ENCODE data around the gene RBM19.

RBM19 gene

DNA sequence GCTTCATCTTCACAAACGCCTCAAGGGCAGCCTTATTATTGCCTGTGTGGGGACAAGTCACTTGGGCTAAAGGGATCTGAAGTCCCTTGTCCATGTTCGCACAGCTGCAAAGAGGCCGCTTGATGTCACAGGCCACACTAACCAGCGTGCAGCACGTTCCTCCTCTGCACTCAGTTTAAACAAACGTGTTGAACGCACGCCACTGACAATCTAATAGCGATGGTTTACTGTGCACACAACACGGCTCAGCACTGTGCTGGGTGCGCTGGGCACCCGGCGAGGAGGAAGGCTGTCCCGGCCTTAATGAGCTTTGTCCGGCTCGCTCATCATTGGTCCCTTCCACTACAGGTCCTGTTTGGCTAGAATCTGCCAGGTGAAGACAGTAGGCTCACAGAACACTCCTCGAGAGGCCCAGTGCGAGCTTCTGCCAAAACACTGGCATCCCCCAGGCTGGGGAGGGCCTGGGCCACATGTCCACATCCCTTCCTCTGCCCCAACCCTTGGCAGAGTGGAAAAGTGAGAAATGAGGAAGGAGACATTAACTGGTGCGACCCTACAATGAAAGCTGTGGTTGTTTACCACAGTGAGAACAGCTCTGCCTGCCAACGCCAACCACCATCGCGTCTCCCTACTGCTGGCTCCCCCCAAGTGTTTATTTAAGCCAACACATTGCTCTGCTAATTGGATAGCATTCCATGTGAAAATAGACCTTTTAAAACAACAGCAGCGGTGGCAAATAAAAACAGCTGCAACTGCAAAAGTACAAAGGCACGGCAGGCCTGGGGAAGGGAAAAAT lies 113.2 kb downstream of the RBM19 start:
- DNase-seq = no peak

DNA sequence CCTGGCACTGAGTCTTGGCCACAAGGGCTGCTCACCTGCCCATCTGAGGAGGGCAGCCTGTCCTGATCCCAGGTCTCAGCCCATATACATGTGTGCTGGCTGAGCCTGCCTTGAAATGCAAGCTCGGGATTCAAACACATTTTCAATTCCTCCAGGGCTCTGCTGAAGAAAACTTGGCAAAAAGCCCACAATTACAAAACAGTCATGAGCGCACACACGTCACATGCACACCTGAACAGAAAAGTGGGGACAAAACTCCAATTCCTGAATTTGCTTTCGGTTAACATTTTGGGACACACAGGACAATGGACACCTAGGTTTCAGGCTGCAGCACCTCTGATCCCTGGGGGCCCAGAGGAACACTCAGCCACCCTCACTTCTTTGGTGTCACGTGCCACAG lies 113.9 kb downstream of the RBM19 start:
- DNase-seq = no peak

DNA sequence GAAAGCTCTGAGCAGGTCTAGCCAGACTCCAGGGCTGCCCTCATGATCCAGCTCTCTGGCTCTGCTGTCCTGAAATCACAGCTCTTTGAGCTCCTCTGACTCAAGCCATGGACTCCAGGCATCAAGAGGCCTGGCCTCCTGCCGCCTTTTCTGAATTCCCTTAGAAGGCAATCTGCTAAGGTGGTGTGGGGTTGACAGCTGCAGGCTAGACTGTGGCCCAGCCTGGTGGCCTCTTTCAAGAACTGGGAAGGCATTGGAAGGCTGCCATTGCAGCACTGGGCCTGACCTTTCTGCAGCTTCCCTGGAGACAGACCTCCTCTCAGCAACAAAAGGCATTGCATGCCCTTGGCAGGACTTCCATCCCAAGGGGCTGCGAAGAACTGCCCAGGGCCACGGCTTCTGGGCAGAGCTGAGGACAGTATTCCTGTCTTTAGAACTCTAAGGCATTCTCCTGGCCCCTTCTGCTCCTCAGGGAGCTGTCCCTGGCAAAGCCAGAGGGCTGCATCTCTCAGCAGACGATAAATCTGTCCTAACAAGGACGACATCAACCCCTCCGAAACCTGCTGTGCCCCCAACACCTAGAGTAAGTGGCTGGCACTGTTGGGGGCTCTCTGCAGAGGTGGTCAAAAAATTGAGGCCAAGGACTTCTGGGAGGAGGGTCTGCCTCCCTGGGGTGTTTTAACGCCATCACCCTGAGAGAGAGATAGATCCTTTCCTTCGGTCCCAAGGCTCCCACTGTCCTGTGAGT lies 115.6 kb downstream of the RBM19 start:
- peak; percentile 11 for DNase-seq

DNA sequence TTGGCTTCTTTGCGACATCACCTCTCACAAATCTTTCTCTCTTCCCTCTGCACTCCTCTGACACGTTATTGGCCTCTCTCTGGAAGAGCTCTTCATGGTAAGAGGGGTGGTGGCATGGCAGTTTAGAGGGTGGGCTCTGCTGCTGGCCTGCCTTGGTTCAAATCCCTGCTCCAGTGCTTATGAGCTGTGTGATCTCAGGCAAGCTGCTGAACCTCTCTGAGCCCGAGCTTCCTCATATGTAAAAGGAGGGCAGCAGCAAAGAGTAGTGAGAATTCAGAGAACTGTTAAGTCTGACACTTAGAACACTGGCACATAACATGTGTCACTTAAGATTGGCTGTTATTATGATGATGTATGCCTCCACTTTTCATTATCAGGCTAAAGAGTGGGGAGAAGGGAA lies 118.3 kb downstream of the RBM19 start:
- no peak for DNase-seq

DNA sequence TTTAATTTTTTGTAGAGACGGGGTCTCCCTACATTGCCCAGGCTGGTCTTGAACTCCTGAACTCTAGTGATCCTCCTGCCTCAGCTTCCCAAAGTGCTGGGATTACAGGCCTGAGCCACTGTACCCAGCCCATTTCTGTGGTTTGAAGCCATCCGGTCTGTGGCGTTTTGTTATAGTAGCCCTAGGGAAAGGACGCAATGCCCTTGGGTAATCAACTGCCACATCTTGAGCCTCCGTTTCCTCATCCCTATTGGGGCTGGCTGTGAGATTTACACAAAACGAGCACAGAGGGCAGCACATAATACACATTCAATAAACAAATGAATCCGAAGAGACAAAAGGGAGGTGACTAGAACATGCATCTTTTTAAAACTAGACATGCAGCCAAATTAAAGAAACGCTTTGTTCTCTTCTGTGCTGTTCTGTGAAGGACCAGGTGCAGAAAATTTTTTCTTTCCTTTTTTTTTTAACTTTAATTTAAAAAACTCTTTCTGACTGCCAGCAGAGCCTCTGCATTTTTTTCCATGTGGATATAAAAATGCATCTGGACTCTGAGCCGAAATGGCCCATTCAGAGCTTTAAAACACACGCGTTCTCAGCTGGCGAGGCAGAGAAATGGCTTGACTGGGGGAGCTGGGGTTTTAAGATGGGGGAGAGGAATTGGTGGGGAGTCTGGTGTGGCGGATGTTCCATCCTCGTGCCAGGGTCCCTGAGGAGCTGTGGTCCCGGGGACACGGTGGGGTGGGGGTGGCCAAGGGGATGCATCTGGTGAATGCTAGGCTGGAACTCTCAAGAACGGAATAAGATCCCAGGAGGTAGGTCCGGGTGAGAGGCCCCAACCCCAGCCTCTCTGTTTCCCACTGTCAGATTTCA lies 119.0 kb downstream of the RBM19 start:
- DNase-seq = no peak

DNA sequence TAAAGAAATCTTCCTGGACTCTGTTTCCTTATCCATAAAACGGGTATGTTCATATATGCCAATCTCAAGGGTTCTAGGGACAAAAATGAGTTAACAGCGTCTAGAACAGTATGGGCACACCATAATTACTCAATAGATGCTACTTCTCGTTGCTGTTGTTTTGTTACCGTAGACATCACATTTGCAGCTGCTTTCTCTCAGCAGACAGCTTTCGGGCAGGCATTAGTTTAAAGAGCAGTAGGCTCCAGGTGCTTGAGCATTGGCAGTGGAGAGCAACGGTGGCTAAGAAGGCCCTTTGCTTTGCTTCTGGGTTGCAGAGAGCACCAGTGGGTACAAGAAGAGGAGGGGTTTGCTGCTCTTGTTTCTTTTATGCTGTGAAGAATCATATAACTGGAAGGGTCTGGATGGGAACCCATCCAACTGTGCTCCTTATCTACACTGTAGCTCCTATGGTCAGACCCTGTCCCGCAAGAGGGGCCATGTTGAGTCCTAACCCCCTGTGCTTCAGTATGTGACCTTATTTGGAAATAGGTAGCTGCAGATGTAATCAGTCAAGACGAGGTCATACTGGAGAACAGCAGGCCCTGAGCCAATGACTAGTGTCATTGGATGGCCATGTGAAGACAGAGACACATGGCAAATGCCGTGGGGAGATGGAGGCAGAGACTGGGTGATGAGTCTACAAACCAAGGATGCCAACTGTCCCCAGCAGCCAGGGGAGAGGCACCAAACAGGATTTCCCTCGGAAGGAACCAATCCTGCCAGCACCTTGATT lies 120.0 kb downstream of the RBM19 start:
- DNase-seq = peak; percentile 46

DNA sequence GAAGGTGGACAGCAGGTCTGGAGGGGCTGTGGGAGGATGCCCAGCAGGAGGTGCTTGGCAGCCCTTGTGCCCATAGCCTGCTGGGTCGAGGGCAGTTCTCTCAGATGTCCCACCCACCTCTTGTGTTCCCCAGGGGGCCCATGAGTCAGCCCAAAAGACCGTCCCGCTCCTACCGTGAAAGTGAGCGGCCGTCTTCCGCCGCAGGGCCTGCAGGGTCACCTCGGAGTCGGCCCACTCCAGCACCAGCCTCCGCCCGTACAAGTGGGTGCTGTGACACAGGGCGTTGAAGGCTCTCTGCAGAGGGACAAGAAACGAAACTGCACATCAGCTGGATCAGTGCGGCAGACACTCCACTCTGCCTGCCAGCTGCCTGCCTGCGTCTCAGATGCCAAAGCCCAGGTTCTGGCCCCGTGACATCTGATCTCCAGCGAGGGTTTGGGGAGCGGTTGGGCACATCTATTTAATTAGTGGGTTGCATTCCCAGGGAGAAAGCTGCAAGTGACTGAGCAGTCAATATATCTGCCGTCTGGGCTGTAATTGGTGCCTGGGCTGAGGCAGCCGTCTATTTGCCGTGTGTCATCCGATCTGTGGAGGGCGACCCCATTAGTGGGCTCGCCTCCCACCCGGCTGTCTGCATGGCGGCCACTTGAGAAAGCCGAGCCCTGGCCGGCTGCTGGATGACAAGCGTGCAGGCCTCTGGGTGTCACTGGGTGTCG lies 121.5 kb downstream of the RBM19 start:
- no peak for DNase-seq

DNA sequence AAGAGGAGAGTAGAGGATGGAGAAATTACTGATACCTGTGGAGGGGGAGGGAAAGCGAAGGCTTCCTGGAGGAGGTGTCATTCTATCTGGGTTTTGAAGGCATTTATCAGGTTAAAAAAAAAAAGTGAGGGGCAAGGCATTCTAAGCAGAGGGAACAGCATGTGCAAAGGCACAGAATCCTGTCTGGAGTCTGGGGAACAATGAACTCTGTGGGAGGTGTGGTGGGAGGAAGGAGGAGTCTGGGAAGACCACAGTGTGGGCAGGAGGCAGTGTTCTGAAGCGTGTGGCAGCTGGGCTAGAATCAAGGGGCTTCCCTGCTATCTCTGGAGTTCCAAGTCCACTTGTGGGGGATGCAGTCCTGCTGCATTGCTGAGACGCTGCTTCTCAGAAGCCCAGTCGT lies 123.4 kb downstream of the RBM19 start:
- no peak for DNase-seq

DNA sequence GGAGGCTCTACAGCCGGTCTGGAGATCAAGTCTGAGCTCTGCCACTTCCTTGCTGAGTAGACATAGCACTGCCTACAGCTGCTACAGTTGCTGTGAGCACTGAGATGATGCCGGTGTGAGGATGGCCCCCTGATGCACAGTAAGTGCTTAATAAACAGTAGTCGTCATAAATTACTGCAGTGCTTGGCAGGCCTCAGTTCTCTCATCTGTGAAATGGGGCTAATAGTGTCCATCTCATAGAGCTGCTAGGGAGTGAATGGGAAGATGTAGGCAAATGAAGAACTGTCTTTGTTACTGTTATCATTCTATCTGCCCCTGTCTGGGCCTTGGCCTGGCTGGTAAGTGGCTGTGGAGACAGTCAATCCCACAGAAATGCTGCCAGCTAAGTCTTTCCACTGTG lies 124.3 kb downstream of the RBM19 start:
- no peak for DNase-seq

DNA sequence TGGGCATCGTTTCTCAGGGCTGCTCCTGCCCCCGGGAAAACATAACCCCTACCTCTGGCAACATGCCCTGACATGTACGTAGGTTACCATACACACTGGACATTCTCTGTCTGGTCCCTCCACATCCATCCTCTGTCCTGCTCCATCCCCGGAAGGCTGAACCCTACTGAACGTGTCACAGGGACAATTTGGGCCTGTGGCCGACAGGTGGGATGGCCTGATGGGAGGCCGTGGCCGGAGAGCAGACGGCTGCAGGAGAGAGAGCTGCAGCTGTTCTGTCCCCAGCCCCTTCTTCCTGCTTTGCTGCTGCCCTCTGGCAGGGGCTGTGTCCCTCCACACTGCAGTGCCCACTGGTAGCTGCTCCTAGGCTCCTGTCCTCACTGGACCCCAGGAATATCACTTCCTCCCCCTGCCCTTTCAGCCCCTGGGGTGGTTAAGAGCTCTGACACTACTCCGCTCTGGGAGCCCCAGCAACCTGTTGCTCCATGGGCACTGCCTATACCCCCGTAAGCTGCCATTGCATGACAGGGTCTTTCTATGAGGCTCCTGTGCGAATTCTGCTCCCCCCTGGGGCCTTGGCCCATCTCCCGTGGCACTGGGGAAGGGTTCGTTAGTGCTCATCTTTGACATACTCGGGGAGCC lies 125.6 kb downstream of the RBM19 start:
- DNase-seq = no peak

DNA sequence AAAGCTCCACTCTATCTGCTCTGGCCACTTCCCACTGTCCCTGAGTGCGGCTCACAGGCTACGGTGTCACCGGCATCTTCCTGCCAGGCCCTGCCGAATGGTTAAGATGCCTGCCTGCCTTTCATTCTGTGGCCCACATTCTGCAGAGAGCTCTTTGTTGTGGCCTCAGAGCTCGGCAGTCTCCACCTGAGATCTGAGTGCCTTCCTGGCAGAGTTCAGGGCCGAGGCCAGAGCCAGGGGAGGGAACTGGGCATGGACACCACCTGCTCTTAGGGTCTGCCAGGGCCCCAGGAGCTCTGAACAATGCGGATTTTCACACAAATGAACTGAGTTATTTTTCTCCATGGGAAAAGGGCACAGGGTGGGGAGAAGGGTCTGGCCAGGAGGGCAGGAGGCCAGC lies 127.2 kb downstream of the RBM19 start:
- no peak for DNase-seq

DNA sequence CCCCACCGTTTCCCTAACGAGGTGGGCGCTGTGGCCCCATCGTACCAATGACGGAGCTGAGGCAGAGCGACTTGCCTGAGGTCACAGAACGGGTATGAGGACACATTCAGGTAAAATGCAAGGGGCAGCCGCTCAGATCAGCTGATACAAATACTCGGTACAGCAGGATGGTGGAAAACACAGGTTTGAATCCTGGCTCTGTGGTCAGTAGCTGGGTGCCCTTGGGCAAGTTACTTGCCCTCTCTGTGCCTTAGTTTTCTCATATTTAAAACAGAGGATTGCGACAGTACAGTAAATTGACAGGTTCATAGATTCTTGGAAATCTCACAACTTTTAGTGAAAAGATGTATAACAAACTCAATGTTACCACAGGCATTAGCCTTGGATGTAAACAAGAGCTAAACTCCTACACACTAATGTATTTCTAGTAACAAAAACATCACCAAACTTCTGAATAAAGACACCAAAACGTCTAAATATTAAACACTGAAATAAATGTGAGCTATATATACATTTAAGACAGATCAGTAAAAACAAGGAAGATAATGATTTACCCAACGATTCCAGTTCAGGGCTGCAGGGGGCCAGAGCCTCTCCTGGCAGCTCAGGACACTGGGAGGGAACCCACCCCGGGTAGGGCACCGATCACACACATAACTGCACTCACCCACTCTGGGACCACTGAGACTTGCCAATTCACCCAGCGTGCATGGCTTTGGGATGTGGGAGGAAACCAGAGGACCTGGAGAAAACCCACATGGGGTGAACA lies 128.4 kb downstream of the RBM19 start:
- DNase-seq = no peak

DNA sequence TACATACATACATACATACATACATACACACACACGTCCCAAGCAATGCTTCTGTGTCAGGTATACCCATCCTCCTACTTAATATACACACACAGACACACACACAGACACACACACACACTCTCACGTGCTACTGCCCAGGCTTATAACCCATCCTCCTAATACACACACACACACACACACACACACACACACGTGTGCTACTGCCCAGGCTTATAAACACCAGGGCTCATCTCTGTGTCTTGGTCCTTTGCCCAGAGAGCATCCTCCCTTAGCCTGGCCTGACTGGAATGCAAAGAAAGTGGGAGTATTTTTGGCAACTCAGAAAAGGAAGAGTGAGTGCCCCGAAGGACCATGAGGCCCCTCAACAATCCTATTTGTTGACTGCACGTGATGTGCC lies 129.0 kb downstream of the RBM19 start:
- DNase-seq = peak; percentile 17

DNA sequence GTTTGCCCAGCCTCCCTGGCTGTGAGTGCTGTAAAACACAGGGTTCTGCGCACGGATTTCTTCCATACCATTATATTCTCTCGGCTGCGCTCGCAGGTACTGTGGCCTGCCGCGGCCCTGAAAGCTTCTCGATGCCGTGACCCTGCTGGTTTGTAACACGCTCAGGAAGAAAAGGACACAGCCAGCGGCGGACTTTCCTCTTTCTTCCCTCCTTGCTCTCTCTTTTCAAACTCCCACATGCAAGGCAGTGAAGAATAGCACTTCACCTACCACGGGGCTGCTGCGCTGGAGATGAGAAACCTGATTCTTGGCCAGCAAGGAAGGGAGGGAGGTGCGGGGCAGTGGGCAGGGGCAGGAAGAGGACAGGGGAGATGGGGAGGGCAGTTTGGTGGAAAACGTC lies 130.2 kb downstream of the RBM19 start:
- DNase-seq = no peak

DNA sequence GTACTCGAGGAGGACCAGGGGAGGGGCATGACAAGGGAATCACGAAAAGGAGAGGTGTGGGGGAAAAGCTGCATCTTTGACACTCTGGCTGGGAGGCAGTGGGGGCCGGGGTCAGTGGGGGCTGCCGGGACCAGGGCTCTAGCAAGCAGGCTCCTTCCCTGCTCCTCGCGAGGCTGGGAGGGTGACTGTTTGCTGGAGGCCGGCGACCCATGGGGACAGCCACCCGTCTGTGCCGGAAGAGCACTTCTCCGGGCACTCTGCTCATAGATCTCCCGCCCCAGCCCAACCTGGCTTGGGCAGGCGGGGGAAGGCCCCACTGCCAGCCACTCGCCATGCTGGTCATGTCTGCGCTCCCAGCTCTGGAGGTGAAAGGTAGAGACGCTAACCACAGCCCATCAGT lies 130.7 kb downstream of the RBM19 start:
- no peak for DNase-seq

DNA sequence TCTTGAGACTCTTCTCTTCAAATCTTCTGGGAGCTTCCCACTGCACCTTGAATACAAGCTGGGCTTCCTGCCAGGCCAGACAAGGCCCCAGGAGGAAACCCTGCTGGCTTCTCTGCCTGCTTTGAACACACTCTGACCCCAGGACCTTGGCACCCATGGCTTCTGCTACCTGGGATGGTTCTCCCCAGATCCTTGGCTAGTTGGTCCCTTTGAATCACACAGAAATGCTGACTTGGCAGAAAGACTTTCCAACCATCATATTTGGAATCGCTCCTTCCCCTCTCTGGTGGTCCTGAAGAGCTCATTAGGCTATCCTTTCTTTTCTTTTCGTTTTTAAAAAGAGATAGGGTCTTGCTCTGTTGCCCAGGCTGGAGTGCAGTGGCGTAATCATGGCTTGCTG lies 132.7 kb downstream of the RBM19 start:
- DNase-seq = no peak

DNA sequence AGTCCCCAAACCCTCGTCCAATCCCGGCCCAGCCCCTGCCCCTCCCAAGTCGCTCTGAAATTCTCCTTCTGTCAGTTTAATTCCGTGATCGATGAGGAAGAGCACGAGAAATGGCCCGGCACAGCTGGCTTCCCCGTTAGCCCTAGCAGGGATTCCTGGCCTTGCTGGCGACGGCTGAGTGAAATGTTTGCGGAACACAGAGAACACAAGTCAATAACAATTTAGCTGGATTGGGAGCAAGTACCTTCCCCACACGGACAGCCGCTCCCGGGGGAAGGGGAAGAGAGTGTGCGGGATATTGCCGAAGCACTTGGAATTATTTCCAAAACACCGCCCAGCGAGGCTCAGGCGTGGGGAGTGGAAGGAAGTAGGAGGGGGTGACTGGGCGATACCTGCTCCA lies 134.6 kb downstream of the RBM19 start:
- DNase-seq = no peak

DNA sequence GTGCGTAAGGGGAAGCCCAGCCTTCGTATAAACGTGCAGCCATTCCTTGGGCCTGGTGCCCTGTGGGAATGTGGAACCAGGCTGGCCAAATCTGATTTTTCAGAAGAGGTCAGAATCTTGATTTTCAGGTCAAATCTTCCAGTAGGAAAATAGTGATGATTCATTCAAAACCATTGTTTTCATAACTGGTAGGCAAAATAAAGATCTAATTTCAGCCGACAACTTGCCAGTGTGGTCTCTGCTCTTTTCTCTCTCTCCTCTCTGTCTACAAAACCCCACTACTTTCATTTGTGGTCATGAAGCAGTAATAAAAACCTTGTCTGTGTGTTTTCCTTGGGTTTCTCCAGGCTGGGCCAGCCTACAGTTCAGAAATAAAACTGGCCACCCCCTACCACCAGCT lies 135.1 kb downstream of the RBM19 start:
- DNase-seq = peak; percentile 41

DNA sequence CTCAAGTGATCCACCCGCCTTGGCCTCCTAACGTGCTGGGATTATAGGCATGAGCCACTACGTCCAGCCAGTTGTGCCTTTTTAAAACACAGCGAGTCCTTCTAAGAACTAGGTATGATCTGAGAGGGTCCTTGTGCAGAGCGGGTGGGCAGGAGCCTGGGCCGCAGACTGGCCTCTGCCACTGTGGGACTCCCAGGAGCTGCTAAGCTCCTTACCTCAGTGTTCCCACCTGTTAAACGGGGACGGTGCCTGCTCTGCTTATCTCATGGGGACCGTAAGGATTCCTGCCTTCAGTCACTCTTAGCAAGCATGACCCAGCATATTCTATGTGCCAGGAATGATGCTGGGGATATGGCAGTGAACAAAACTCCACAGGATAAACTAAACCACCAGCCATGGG lies 136.9 kb downstream of the RBM19 start:
- DNase-seq = no peak

DNA sequence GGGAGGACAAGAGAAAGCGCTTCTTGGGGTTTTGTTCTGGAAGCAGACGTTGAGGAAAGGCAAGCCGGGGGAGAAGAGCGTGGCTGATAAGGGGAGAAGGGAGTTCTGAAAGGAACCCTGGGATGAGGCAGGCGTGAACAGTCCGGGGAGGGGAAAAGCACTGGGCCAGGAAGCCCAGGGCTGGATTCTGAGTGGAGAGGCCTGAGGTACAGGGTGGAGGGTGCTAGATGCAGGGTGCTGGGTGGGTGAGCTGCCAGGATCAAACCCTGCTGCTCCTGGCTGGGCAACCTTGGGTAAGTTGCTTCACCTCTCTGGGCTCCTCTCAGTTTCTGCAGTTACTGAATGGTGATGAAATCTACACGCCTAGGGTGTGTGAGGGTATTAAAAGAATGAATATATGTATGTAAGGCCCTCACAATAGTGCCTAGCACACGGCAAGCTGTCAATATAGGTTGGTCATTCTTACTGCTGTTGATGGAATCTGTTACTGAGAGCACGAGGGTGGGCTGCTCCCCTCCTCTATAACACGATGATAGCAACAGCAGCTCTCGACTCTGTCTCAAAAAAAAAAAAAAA lies 138.5 kb downstream of the RBM19 start:
- no peak for DNase-seq

Data from fibroblast of skin of right biceps (primary cell).